GM12892 (cell line): ENCODE measurements around the gene LRRC8A. TPM values are rescaled to one million over a fixed set of nuclear protein-coding genes. Genes with fewer than 3 reads are reported as not detected.
A peak's percentile ranks its signal among the peaks of the same experiment; 100 is the strongest.
"Not testable (repeated sequence)": the region's sequence is repeated elsewhere in the genome, so short reads cannot be mapped to it uniquely, and the experiment has no call there.

Experiments used
- DNase-seq: peaks from one replicate; pipeline ENCODE4 v3.0.0; 2011; ENCODE audit not compliant: insufficient read length
- FAIRE-seq: peaks from 2 replicates; lab custom pipeline; 2011; peaks lifted over from hg19 to GRCh38; lab: Jason Lieb, UNC
- POLR2A ChIP-seq: IDR thresholded peaks from 2 replicates; pipeline ENCODE4 v1.6.1; 2011; ENCODE audit warnings: low read depth, low read length, control low read depth
- POLR2AphosphoS5 ChIP-seq: IDR thresholded peaks from 2 replicates; pipeline ENCODE4 v1.6.1; 2011; ENCODE audit warnings: low read depth, low read length, control low read depth
- TAF1 ChIP-seq: IDR thresholded peaks from 2 replicates; pipeline ENCODE4 v1.6.1; 2011; ENCODE audit warnings: low read depth, mild to moderate bottlenecking, control low read depth, low read length, borderline replicate concordance
- polyA plus RNA-seq: library from polyadenylated mRNA; unstranded; fragments of >200 nt; gene quantifications from one replicate; pipeline ENCODE4 v1.2.1, GENCODE V29; 2012; ENCODE audit warnings: missing spikeins, inconsistent platforms; ENCODE audit not compliant: missing spikeins

The LRRC8A gene
- 3.0 TPM for polyA plus RNA-seq

DNA sequence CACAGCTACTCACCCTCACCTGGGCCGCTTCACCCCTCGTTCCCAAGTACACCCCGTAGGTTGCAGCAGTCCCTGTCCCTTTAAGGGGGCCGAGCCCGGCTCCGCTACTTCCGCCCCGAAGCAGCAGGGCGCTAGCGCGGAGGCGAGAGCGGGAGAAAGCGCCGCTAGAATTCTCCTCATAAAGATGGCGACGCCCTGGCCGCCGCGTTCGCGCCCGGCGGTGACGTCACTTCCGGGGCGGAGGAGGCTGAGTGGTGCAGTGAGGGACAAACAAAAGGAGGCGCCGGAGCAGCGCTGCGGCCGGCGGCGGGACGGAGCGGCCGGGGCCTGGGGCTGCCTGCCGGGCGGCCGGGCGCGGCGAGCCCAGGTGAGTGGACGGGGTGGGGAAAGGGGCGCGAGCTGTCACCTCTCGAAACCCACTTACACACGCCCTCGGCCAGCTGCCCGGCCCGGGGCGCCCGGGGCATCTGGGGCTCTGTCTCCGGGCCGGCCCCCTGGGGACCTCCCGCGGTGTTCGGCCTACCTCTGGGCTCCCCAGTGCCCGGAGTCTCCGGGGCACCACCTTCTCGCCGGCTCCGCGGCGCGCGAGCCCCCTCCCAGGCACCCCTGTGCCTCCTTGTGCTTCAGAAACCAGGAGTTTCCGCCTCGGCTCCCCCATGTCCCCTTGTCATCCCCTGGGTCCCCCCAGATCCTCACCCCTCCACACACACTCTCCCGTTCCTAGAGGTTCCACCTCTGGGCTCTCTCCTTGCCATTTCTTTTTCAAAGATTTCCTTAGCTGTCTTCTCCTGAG lies at the start of gene LRRC8A, which contains the start of gene KYAT1:
TSS of gene LRRC8A (plus strand) at position 250 of the 793 bp plus-strand sequence. CDS start 25,032 bp downstream, outside the sequence.
TSS of gene KYAT1 (minus strand) at position 67 of the 793 bp plus-strand sequence. CDS start 36,545 bp downstream, outside the sequence.
- FAIRE-seq, result peak; percentile 95
- TF ChIP-seq POLR2A (peak; percentile 90; the same call in 1 of the 2 replicates), TAF1 (peak; percentile 48; the same call in 1 of the 2 replicates), POLR2AphosphoS5 (peak; percentile 54; the same call in 1 of the 2 replicates)
- peak; percentile 96 for DNase-seq

DNA sequence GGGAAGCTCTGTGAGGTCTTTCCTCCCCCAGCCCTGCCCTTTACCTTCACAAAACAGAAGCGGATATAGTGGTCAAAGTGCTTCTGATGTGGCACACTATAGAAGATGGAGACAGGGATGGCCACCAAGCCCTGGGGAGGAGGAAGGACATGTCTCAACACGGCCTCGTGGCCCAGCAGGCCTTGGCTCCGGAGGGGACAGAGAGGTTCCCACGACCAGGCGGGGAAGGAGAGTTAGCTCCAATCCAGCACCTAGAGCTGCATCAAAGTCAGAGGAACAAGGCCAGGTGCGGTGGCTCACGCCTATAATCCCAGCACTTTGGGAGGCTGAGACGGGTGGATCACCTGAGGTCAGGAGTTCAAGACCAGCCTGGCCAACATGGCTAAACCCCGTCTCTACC lies 48.2 kb upstream of the LRRC8A start:
- FAIRE-seq (no peak), DNase-seq (no peak)
- TF ChIP-seq POLR2AphosphoS5, result no peak
- no peak for TF ChIP-seq POLR2A
- TF ChIP-seq TAF1, result no peak

DNA sequence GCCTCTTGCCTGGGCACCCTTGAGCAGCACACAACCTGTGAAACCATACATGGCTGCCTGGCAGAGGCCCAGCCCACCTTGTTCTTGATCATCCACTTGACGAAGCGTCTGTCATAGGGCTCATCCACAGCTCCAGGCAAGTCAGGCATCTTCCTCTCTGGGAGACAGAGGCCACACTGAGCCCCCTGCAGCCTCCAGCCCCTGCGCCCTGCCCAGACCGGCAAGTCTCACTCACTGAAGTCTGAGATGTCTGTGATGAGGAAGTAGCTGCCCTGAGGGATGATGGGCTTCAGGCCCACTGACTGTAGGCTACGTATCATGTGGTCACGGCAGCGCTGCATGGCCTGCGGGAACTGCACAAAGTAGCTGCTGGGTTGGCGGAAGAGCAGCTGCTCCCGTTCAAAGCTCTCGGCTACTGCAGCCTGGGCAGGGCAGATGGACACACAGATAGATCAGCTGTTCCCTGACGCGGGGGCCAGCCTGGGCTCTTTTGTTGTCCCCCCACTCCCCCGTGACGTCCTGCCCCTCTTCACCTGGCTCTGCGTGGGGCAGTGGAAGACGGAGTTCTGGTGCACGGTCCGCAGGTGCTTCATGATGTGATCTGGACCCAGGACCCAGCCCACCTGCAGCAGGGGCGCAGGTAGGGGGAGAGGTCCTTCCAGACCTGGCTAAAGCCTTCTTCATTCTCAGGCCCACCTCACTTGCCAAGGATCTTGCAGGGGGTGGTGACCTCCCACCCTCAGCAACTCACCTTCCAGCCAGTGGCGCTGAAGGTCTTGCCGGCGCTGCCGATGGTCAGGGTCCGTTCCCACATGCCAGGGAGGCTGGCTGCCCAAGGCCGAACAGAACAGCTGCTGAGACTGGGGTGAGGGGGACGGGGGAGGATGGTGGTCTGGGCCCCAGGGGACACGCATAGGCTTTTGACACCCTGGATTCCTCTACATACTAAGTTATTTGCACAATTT lies 46.4 kb upstream of the LRRC8A start:
- no peak for FAIRE-seq
- no peak for DNase-seq
- no peak for TF ChIP-seq POLR2A
- TF ChIP-seq POLR2AphosphoS5, result no peak
- TF ChIP-seq TAF1, result no peak

DNA sequence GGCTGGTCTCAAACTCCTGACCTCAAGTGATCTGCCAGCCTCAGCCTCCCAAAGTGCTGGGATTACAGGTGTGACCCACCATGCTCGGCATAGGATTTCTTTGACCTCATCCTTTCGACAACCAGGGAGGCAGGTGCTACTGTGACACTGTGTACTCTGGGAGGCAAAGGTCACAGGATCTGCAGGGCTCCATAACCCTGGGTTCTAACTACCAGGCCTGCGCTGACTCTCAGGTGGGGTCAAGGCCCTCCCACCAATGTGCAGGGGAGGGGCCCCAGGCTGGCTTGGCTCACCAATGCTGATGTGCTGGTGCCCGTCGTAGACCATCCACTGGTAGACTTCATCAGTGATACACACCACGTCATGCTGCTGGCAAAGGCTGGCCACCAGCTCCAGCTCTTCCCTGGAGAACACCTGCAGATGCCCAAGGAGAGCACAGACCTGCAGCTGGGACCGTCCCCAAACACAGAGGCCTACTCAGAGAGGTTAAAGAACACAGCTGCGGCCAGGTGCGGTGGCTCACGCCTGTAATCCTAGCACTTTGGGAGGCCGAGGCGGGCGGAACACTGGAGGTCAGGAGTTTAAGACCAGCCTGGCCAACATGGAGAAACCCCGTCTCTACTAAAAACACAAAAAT lies 45.3 kb upstream of the LRRC8A start:
- FAIRE-seq, result no peak

DNA sequence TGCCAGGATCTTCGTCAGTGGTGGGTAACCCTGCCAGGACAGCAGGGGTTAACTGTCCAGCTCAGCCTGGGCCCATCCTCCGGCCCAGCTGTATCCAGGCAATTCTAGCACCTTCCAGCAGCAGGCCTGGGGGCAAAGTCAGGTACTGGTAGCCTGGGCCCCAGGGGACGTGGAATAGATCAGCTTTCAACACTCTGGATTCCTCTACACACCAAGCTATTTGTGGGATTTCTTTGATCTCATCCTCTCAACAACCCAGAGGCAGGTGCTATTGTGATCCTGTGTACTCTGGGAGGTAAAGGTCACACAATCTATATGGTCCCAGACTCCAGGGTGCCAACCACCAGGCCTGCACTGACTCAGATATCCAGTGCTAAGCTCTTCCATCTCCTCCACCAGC lies 43.6 kb upstream of the LRRC8A start:
- TF ChIP-seq TAF1 (no peak), POLR2AphosphoS5 (no peak), POLR2A (no peak)
- DNase-seq, result no peak
- no peak for FAIRE-seq

More for the DNA sequence above, 45.3 kb upstream of the LRRC8A start:
- DNase-seq, result no peak
- TF ChIP-seq TAF1 (no peak), POLR2AphosphoS5 (no peak), POLR2A (no peak)

DNA sequence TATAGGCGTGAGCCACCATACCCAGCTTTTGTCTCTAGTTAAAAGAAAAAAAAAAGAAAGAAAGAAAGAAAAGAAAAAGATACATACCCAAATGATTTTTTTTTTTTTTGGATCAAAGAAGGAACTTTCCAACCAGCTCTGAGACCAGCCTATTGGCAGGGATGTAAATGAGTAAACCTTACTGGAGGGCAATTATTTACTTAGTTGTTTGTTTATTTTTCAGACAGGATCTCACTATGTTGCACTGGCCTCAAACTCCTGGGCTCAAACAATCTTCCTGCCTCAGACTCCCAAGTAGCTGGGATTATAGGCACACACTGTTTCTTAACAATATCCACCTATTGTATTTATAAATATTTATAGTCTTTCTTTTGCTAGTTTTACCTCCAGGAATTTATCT lies 41.4 kb upstream of the LRRC8A start:
- TF ChIP-seq TAF1, result no peak
- no peak for TF ChIP-seq POLR2A
- no peak for TF ChIP-seq POLR2AphosphoS5
- DNase-seq, result no peak
- FAIRE-seq, result no peak

DNA sequence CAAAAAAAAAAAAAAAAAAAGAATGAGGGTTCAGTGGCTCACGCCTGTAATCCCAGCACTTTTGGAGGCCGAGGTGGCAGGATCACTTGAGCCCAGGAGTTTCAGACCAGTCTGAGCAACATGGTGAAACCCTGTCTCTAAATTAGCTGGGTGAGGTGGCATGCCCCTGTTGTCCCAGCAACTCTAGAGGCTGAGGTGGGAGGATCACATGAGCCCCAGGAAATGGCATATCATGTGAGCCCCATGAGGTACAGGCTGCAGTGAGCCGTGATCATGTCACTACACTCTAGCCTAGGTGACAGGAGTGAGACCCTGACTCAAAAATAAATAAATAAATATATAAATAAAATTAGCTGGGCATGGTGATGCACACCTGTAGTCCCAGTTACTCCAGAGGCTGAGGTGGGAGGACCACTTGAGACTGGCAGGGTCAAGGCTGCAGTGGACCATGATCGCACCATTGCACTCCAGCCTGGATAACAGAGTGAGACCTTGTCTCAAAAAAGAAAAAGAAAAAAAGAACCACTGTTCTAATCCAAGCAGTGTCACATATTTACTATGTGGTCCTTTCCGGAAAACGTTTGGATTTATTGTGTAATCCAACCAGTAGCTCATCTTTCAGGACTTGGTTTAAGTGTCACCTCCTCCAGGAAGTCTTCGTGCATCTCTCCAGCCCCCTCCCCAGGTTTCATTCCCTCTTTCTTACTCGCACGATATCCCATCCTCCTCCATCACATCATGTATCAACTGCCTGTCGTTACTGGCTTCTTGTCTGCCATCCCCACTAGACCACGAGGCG lies 40.0 kb upstream of the LRRC8A start:
- DNase-seq, result no peak

DNA sequence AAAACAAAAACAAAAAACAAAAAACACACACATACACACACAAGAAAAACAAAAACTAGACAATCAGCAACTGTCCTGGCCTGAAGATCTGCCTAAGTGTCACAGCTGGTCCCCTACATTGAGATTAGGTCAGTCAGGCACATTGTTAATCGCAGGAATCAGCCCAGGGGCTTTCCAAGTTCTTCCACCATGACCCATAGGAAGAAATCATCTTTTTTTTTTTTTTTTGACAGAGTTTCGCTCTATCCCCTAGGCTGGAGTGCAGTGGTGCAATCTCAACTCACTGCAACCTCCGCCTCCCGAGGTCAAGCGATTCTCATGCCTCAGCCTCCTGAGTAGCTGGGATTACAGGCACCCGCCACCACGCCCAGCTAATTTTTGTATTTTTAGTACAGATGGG lies 38.8 kb upstream of the LRRC8A start:
- FAIRE-seq, DNase-seq: not testable (repeated sequence)

More for the DNA sequence above, 40.0 kb upstream of the LRRC8A start:
- TF ChIP-seq TAF1 (no peak), POLR2A (no peak), POLR2AphosphoS5 (no peak)
- no peak for FAIRE-seq

DNA sequence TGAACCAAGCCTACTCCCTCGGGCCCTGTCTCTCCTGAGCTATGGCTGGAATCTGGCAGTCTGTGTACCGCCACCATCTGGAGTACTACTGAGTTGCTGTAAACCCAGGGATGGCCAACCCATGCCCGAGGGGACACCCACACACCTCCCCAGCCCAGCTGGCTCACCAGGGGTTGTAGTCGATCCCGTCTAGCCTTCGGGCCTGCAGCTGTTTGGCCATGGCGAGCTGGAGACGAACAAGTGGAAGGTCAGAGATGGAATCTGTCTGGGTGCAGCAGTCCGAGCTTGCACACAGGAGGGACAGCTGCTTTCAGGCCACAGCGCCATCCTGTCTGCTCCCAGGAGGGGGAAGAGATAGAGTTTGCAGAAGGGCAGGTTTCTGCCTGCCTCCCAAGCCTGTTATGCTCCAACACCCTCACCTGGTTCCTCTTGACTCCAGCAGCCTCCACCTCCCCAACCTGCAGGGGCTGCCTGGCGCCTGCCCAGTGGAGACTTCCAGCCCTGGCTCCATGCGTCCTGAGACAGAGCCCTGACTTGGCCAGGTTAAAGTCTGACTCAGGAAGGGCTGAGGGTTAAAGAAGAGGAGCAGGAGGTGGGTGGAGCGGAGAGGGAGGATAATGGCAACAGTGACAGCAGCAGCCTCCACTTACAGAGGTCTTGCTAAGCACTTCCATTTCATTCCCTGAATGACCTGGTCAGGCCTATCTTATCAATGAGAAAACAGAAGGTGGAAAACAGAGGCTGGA lies 36.6 kb upstream of the LRRC8A start:
- TF ChIP-seq TAF1 (no peak), POLR2AphosphoS5 (no peak)
- DNase-seq (no peak), FAIRE-seq (no peak)

DNA sequence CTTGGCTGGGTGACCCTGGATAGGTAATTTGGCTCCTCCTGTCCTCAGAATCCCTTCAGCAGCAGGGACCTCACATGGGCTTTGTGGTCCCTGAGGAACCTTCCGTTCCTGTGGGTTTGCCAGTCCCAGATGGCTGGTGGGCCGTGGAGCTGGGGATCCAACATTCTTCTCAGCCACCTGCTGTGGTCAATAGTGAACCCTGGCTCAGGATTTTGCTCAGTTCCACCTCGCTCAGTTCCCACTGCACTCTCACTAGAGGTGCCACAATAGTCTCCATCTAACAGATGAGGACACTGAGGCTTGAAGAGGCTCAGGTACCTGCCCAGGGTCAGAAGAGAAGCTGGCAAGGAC lies 35.3 kb upstream of the LRRC8A start:
- TF ChIP-seq POLR2AphosphoS5 (no peak), POLR2A (no peak), TAF1 (no peak)
- DNase-seq (no peak), FAIRE-seq (no peak)
